Fibroblast of lung (primary cell): ENCODE data around the gene GNG7.
"Not testable (repeated sequence)": the region's sequence is repeated elsewhere in the genome, so short reads cannot be mapped to it uniquely, and the experiment has no call there.

Experiments used
- EZH2 ChIP-seq: IDR thresholded peaks from 2 replicates; pipeline ENCODE4 v1.5.1; 2012; ENCODE audit warnings: low read length, control low read depth, mild to moderate bottlenecking; ENCODE audit errors: missing control alignments
- TF ChIP-seq, protein P1 (sequence below), 2 donors: IDR thresholded peaks in 1 of 2; conservative IDR thresholded peaks in 1 of 2; 1 replicate in 1 of 2; 2 replicates in 1 of 2; pipeline ENCODE4 v1.5.1; 2011 to 2012; ENCODE audit warnings: low read length in 2 of 2, control low read depth in 1 of 2, inconsistent platforms in 1 of 2, low read depth in 1 of 2, mild to moderate bottlenecking in 1 of 2

GRCh38 chr19:2651002-2651733 is 51.3 kb downstream of the GNG7 start:
- TF ChIP-seq, protein P1, sequence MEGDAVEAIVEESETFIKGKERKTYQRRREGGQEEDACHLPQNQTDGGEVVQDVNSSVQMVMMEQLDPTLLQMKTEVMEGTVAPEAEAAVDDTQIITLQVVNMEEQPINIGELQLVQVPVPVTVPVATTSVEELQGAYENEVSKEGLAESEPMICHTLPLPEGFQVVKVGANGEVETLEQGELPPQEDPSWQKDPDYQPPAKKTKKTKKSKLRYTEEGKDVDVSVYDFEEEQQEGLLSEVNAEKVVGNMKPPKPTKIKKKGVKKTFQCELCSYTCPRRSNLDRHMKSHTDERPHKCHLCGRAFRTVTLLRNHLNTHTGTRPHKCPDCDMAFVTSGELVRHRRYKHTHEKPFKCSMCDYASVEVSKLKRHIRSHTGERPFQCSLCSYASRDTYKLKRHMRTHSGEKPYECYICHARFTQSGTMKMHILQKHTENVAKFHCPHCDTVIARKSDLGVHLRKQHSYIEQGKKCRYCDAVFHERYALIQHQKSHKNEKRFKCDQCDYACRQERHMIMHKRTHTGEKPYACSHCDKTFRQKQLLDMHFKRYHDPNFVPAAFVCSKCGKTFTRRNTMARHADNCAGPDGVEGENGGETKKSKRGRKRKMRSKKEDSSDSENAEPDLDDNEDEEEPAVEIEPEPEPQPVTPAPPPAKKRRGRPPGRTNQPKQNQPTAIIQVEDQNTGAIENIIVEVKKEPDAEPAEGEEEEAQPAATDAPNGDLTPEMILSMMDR (conservative IDR thresholded peaks at IDR 0.05 in 1 of 2, IDR thresholded peaks at IDR 0.05 in 1 of 2; ENCODE audit: low read depth in 1 of 2, low read length in 2 of 2): not testable (repeated sequence)
- TF ChIP-seq EZH2: not testable (repeated sequence)
